Uterus (tissue), 2 donors: ENCODE data around the gene RTF1.

ENCODE experiments used
- CTCF ChIP-seq, 4 experiments: fragments of 200-600 bp in 2 of 4; fragments of 450-650 bp in 2 of 4; sonication (generic) in 2 of 4; IDR thresholded peaks; one replicate each; pipeline ENCODE4 v1.5.1; 2016 to 2019; ENCODE audit warnings: antibody characterized with exemption in 4 of 4, mild to moderate bottlenecking in 2 of 4, moderate library complexity in 1 of 4
- POLR2A ChIP-seq, 2 donors: fragments of 450-650 bp; IDR thresholded peaks; one replicate each; pipeline ENCODE4 v1.6.1; 2016; ENCODE audit warnings: antibody characterized with exemption in 2 of 2, mild to moderate bottlenecking in 1 of 2, moderate library complexity in 1 of 2

GRCh38 chr15:41492597-41493204, 75.8 kb downstream of the RTF1 start:
- no peak for TF ChIP-seq POLR2A (IDR thresholded peaks at IDR 0.05)
- no peak for TF ChIP-seq CTCF (IDR thresholded peaks at IDR 0.05)
